ENCODE data around the gene ERGIC1.

GRCh38 chr5:172844577-172844838 lies 10.5 kb downstream of the ERGIC1 start:
- no peak for TF ChIP-seq SUZ12 (IDR thresholded peaks at IDR 0.05; ENCODE audit: low read length)
- TF ChIP-seq, protein P1, sequence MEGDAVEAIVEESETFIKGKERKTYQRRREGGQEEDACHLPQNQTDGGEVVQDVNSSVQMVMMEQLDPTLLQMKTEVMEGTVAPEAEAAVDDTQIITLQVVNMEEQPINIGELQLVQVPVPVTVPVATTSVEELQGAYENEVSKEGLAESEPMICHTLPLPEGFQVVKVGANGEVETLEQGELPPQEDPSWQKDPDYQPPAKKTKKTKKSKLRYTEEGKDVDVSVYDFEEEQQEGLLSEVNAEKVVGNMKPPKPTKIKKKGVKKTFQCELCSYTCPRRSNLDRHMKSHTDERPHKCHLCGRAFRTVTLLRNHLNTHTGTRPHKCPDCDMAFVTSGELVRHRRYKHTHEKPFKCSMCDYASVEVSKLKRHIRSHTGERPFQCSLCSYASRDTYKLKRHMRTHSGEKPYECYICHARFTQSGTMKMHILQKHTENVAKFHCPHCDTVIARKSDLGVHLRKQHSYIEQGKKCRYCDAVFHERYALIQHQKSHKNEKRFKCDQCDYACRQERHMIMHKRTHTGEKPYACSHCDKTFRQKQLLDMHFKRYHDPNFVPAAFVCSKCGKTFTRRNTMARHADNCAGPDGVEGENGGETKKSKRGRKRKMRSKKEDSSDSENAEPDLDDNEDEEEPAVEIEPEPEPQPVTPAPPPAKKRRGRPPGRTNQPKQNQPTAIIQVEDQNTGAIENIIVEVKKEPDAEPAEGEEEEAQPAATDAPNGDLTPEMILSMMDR (IDR thresholded peaks at IDR 0.05; ENCODE audit: control extremely low read depth in 1 of 3, insufficient read depth in 1 of 3, low read depth in 1 of 3, low read length in 3 of 3): no peak
- no peak for TF ChIP-seq POLR2A (IDR thresholded peaks at IDR 0.05; ENCODE audit: control extremely low read depth in 1 of 2, low read depth in 2 of 2, low read length in 2 of 2)
- TF ChIP-seq EZH2 (IDR thresholded peaks at IDR 0.05; ENCODE audit: low read depth, low read length, severe bottlenecking): no peak
- no peak for TF ChIP-seq NRF1 (IDR thresholded peaks at IDR 0.05; ENCODE audit: low read depth, low read length)
- no peak for TF ChIP-seq MAX (IDR thresholded peaks at IDR 0.05)
- TF ChIP-seq EP300 (IDR thresholded peaks at IDR 0.05; ENCODE audit: borderline replicate concordance in 1 of 2, low read depth in 2 of 2, low read length in 2 of 2): no peak
- no peak for TF ChIP-seq POLR2AphosphoS5 (IDR thresholded peaks at IDR 0.05; ENCODE audit: low read depth, low read length)
- no peak for TF ChIP-seq KDM5A (IDR thresholded peaks at IDR 0.05; ENCODE audit: low read length)
- TF ChIP-seq RNF2 (IDR thresholded peaks at IDR 0.05; ENCODE audit: borderline replicate concordance, low read depth, low read length, missing control alignments, poor library complexity, severe bottlenecking): no peak
- no peak for TF ChIP-seq JUN (IDR thresholded peaks at IDR 0.05; ENCODE audit: low read depth, low read length)
- no peak for TF ChIP-seq RBBP5 (IDR thresholded peaks at IDR 0.05; ENCODE audit: borderline replicate concordance, low read depth, low read length)
- TF ChIP-seq CHD2 (IDR thresholded peaks at IDR 0.05; ENCODE audit: low read length): no peak
- no peak for TF ChIP-seq SP1 (IDR thresholded peaks at IDR 0.05; ENCODE audit: low read depth, low read length)
